ENCODE measurements around the gene CCDC88A.

Gene CCDC88A

GRCh38 chr2:55431982-55432627, 12.4 kb upstream of the CCDC88A start:
- peak; percentile 84 for TF ChIP-seq CTCF (conservative IDR thresholded peaks at IDR 0.05)
- H3K27ac ChIP-seq = no peak overlapping the region

GRCh38 chr2:55430211-55430975, 10.7 kb upstream of the CCDC88A start:
- H3K27ac ChIP-seq = no peak overlapping the region
- no peak for TF ChIP-seq CTCF (conservative IDR thresholded peaks at IDR 0.05)

DNA sequence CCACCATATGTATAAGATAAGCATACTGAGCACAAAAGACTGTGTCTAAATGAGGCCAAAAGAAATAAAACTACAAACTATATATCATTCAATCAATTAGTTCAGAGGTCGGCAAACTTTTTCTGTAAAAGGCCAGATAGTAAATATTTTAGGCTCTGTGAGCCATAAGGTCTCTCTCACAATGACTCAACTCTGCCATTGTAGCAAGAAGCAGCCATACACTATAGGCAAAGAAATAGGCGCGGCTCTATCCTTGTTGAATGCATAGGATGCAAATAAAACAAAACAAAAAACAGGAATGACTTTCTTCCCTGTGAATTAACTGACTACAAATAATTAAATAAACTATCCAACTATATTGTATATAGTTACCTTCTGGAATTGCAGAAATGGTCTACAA, 8.6 kb upstream of the CCDC88A start:
- H3K27ac ChIP-seq = no peak overlapping the region
- no peak for TF ChIP-seq CTCF (conservative IDR thresholded peaks at IDR 0.05)

- TF ChIP-seq CTCF (conservative IDR thresholded peaks at IDR 0.05) = no peak
- no peak overlapping the region for H3K27ac ChIP-seq
Measured at GRCh38 chr2:55425431-55425831, 5.8 kb upstream of the CCDC88A start.

GRCh38 chr2:55422876-55423665, 3.4 kb upstream of the CCDC88A start:
- no peak for TF ChIP-seq CTCF (conservative IDR thresholded peaks at IDR 0.05)
- no peak overlapping the region for H3K27ac ChIP-seq

- H3K27ac ChIP-seq = no peak overlapping the region
- no peak for TF ChIP-seq CTCF (conservative IDR thresholded peaks at IDR 0.05)
Measured at GRCh38 chr2:55421326-55421725, 1.7 kb upstream of the CCDC88A start.

GRCh38 chr2:55420871-55421270, 1.2 kb upstream of the CCDC88A start:
- no peak for TF ChIP-seq CTCF (conservative IDR thresholded peaks at IDR 0.05)
- no peak overlapping the region; the same call in 1 of the 2 replicates for H3K27ac ChIP-seq
